WI38 (cell line): ENCODE data around the gene CEP250.
A peak's percentile ranks its signal among the peaks of the same experiment; 100 is the strongest.
"Not testable (repeated sequence)": the region's sequence is repeated elsewhere in the genome, so short reads cannot be mapped to it uniquely, and the experiment has no call there.

ENCODE experiments used
- H3K4me3 ChIP-seq: 2 replicates; pipeline ENCODE4 v1.5.1; 2011; ENCODE audit warnings: low read depth, mild to moderate bottlenecking, control low read depth, low read length
- CTCF ChIP-seq: IDR thresholded peaks from 2 replicates; pipeline ENCODE4 v1.5.1; 2012; ENCODE audit warnings: low read depth, mild to moderate bottlenecking, control low read depth, low read length

CEP250 gene

GRCh38 chr20:35529552-35529951 lies 74.2 kb downstream of the CEP250 start, which contains the start of gene C20orf173:
Gene C20orf173, minus strand, starts transcription at chr20:35529652. Its CDS starts 279 bp downstream, at chr20:35529373.
- TF ChIP-seq CTCF, result no peak
- H3K4me3 ChIP-seq, result no peak within 1 kb of the TSS

- no peak for TF ChIP-seq CTCF
- H3K4me3 ChIP-seq, result no peak overlapping the region
Observed at GRCh38 chr20:35539756-35540212, 84.4 kb downstream of the CEP250 start.

- peak overlapping the region; percentile 87 for H3K4me3 ChIP-seq
- no peak for TF ChIP-seq CTCF
Observed at GRCh38 chr20:35541118-35541782, 85.9 kb downstream of the CEP250 start.

- peak within 1 kb of the TSS; percentile 87 for H3K4me3 ChIP-seq
- TF ChIP-seq CTCF, result no peak
Observed at GRCh38 chr20:35541783-35542662, 86.6 kb downstream of the CEP250 start, which contains the start of gene ERGIC3. Gene ERGIC3, plus strand, starts transcription at chr20:35542078. Its CDS starts 20 bp downstream, at chr20:35542098.

- no peak for TF ChIP-seq CTCF
- H3K4me3 ChIP-seq, result no peak overlapping the region
Observed at GRCh38 chr20:35542990-35543389, 87.6 kb downstream of the CEP250 start.

- no peak overlapping the region for H3K4me3 ChIP-seq
- TF ChIP-seq CTCF, result no peak
Observed at GRCh38 chr20:35544436-35544835, 89.0 kb downstream of the CEP250 start.

- not testable (repeated sequence) for H3K4me3 ChIP-seq
Observed at GRCh38 chr20:35544941-35545340, 89.5 kb downstream of the CEP250 start.
